ENCODE data around the gene MAP2K5.

The MAP2K5 gene

DNA sequence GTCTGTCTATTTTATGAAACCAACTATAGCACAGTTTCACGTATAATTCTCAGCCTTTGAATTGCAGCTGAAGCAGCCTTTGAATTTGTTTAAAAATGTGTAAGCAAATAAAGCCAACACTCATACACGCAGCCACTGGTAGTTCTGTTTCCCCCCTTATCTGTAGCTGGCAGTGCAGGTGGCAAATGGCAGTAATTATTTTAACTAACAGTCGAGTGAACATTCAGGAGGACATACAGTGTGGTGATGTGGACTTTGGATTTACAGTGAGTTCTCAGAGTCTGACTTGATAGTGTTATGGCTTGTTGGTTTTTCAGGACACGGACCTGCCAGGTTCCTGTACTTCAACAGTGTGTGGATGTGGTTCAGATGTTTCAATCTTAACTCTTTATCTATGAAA is 218.8 kb downstream of the MAP2K5 start:
- TF ChIP-seq, protein P1, sequence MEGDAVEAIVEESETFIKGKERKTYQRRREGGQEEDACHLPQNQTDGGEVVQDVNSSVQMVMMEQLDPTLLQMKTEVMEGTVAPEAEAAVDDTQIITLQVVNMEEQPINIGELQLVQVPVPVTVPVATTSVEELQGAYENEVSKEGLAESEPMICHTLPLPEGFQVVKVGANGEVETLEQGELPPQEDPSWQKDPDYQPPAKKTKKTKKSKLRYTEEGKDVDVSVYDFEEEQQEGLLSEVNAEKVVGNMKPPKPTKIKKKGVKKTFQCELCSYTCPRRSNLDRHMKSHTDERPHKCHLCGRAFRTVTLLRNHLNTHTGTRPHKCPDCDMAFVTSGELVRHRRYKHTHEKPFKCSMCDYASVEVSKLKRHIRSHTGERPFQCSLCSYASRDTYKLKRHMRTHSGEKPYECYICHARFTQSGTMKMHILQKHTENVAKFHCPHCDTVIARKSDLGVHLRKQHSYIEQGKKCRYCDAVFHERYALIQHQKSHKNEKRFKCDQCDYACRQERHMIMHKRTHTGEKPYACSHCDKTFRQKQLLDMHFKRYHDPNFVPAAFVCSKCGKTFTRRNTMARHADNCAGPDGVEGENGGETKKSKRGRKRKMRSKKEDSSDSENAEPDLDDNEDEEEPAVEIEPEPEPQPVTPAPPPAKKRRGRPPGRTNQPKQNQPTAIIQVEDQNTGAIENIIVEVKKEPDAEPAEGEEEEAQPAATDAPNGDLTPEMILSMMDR (IDR thresholded peaks at IDR 0.05; ENCODE audit: low read depth, low read length), result no peak
- Histone ChIP-seq H3K9me3 (ENCODE audit: severe bottlenecking) (no peaks in the 10 kb centered on the region), H3K27ac (no peak overlapping the region), H3K4me3 (ENCODE audit: low read depth, low read length) (no peak overlapping the region), H3K36me3 (no peaks in the 10 kb centered on the region), H3K27me3 (ENCODE audit: insufficient read depth, low read depth, severe bottlenecking) (no peaks in the 10 kb centered on the region)
- no peak for DNase-seq

DNA sequence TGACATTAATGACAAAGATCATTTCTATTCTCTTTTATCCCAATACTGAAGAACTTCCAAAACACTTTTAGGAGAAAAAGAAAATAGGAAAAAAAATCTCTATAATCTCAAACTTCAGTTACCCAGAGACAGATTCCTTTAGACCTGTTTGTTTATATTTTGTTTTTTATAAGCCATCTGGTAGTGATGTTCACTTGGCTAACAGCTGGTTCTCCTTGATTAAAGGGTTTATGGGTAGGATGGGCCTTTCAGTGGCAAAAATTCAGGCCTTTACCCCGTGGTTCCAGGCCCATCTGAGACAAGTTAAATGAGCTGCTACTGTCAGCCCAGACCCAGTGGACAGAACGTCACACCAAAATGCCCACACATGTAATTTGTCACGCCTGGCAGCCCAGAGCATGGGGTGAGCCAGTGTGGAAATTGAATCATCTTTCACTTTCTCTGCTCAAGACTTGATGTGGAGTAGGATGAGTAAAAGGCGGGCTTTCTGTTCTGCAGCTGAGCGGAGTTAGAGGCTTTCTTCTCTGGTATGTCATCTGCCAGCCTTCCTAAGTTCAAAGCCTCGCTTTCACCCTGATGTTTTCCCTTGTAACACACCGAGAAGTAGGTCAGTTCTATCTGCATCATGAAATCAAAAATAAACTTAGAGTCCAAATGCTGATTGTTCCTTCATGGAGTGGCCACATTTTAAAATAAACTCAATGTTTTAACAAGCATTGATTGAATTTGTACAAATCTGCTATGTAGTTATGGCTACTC is 220.3 kb downstream of the MAP2K5 start:
- DNase-seq, result no peak
- TF ChIP-seq, protein P1 (IDR thresholded peaks at IDR 0.05; ENCODE audit: low read depth, low read length), result no peak
- Histone ChIP-seq H3K9me3 (ENCODE audit: severe bottlenecking) (no peaks in the 10 kb centered on the region), H3K36me3 (no peaks in the 10 kb centered on the region), H3K4me3 (ENCODE audit: low read depth, low read length) (no peak overlapping the region), H3K27ac (no peak overlapping the region), H3K27me3 (ENCODE audit: insufficient read depth, low read depth, severe bottlenecking) (no peaks in the 10 kb centered on the region)

DNA sequence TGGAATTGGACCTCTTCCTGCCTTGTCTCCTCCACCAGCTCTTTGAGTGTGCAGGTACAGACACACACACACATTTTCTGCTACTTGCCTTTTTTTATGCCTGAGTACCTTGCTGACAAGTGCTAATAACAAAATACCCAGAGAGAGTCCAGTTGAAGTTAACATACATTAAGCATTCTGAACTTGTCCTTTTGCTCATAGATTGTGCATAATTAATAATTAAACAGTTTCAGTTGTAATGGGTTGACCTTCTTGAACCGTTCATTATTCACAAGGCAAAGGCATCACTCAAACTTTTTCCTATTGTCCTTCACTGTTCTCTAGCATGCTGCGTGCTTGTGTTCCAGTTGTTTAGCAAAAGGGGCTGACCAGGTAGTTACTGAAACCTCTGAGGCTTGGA is 223.2 kb downstream of the MAP2K5 start:
- TF ChIP-seq, protein P1 (IDR thresholded peaks at IDR 0.05; ENCODE audit: low read depth, low read length), result no peak
- H3K9me3 ChIP-seq (ENCODE audit: severe bottlenecking), result no peaks in the 10 kb centered on the region
- DNase-seq, result no peak
- H3K27ac ChIP-seq, result no peak overlapping the region
- no peak overlapping the region for H3K4me3 ChIP-seq (ENCODE audit: low read depth, low read length)
- H3K36me3 ChIP-seq, result no peaks in the 10 kb centered on the region
- no peaks in the 10 kb centered on the region for H3K27me3 ChIP-seq (ENCODE audit: insufficient read depth, low read depth, severe bottlenecking)

DNA sequence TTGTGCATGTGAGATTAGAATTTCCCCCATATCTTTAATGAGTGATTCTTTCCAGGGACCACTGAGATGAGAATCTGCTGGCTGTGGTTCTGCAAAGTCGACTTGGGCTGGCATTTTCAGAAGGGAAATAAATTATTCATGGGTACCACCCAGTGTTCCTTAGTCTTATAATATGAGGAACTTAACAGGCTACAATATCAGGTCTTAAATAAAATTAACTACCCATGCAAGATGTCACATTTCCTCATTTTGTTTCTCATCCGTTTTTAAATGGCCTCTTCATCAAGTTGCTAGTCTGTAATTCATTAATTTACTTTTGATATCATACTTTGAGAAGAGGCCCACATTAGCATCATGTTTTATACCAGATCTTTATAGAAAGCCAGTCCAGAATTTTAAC is 224.5 kb downstream of the MAP2K5 start:
- Histone ChIP-seq H3K36me3 (no peaks in the 10 kb centered on the region), H3K27ac (no peak overlapping the region), H3K9me3 (ENCODE audit: severe bottlenecking) (no peaks in the 10 kb centered on the region), H3K27me3 (ENCODE audit: insufficient read depth, low read depth, severe bottlenecking) (no peaks in the 10 kb centered on the region), H3K4me3 (ENCODE audit: low read depth, low read length) (no peak overlapping the region)
- TF ChIP-seq, protein P1 (IDR thresholded peaks at IDR 0.05; ENCODE audit: low read depth, low read length), result no peak
- DNase-seq, result no peak

DNA sequence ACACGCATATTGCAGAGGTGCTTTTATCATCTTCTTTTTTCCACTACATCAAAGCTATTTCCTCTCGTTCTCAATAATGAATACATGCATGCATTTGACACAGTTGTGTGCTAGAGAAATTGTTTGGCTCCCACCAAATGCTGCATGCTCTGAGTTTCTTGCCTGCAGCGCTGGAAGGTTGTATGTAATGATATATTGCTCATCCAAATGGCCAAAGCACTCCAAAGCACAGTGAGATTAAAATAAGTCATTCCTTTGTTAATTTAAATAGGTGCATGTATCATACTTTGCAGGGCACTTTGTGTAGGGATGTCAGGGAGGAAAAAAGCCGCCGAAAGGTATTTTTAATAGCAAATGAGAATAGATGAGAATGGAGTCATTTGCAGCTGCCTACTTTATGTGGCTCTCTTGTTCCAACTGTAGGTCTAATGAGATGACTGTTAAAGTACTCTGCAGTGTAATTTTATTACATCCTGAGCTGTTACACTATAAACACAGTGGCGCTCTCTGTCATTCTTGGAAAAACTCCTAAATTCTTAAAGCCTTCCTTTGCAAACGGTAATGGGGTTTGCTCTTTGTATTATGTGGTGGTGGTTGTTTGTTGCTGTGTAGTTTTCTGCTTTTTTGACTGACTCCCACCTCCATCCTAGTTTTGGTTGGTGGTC is 225.9 kb downstream of the MAP2K5 start:
- Histone ChIP-seq H3K27me3 (ENCODE audit: insufficient read depth, low read depth, severe bottlenecking) (no peaks in the 10 kb centered on the region), H3K4me3 (ENCODE audit: low read depth, low read length) (no peak overlapping the region), H3K9me3 (ENCODE audit: severe bottlenecking) (no peaks in the 10 kb centered on the region), H3K36me3 (no peaks in the 10 kb centered on the region), H3K27ac (no peak overlapping the region)
- TF ChIP-seq, protein P1 (IDR thresholded peaks at IDR 0.05; ENCODE audit: low read depth, low read length), result no peak
- no peak for DNase-seq
